C4-2B (cell line): ENCODE measurements around the gene UBASH3B.

ENCODE experiments used
- H3K27ac ChIP-seq: fragments of 450-650 bp; 2 replicates; pipeline ENCODE4 v1.5.1; 2017
- ZFX ChIP-seq: fragments of 450-650 bp; IDR thresholded peaks from 2 replicates; pipeline ENCODE4 v1.6.1; 2017
- TF ChIP-seq, protein P1 (sequence below): fragments of 450-650 bp; conservative IDR thresholded peaks from 2 replicates; pipeline ENCODE4 v1.5.1; 2017; ENCODE audit warnings: mild to moderate bottlenecking

UBASH3B gene

DNA sequence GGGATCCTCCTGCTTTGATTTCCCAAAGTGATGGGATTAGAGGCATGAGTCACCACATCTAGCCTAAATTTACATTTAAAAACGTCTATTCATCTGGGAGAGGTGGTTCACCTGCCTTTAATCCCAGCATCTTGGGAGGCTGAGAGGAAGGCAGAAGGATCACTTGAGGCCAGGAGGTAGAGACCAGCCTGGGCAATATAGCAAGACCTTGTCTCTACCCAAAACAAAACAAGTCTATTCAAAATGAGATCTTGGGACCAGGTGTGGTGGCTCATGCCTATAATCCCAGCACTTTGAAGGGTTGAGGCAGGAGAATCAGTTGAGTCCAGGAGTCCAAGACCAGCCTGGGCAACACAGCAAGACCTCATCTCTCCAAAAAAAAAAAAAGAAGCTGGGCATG lies 4.9 kb upstream of the UBASH3B start:
- TF ChIP-seq, protein P1, sequence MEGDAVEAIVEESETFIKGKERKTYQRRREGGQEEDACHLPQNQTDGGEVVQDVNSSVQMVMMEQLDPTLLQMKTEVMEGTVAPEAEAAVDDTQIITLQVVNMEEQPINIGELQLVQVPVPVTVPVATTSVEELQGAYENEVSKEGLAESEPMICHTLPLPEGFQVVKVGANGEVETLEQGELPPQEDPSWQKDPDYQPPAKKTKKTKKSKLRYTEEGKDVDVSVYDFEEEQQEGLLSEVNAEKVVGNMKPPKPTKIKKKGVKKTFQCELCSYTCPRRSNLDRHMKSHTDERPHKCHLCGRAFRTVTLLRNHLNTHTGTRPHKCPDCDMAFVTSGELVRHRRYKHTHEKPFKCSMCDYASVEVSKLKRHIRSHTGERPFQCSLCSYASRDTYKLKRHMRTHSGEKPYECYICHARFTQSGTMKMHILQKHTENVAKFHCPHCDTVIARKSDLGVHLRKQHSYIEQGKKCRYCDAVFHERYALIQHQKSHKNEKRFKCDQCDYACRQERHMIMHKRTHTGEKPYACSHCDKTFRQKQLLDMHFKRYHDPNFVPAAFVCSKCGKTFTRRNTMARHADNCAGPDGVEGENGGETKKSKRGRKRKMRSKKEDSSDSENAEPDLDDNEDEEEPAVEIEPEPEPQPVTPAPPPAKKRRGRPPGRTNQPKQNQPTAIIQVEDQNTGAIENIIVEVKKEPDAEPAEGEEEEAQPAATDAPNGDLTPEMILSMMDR = no peak
- TF ChIP-seq ZFX = no peak
- H3K27ac ChIP-seq = no peak overlapping the region

DNA sequence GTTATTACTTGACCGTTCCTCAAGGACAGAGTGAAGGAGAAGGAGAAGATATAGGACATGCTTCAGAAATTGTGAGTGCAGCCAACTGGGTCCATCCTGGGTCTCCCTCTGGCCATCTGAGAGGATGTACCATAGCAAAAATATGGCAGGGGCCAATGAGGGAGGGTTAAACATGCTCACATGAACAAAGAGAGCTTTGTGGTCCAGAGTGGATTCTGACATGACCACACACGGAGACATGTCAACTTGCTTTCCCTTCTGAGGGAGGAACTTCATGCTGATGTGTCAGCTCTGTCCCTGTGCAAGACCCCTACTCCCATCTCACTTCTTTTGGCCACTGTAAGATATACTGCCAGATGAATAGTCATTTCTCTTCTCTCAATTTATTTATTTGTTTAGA lies 3.0 kb upstream of the UBASH3B start:
- TF ChIP-seq, protein P1 = no peak
- no peak for TF ChIP-seq ZFX
- H3K27ac ChIP-seq = no peak overlapping the region

DNA sequence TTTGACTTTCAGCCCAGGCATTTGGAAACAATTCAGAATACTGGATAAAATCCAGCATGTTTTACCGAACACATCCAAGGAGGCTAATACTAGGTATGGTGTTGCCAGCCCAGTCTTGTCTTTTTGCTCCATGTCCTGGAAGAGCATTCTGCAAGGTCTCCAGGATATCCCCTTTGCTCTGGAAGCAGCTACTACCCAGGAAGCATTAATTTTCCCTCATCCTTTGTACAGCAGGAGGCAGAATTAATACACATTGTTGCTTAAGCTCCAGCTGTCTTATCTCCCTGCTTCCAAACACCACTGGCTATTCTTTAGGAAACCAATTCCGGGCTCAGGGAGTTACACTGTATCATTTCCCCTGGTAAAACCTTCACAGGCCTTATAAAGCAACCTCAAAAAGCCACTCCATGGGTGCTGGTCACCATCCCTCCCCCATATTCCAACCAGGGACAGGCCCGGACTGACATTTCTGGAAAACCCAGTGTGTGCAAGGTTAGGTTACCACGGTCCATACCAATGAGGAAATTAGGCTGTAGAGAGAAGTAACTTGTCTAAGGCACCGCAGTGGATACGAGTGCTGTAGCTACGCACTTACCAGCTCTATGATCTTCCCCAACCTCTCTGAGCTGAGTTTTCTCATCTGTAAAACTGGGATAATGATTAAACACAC lies 1.5 kb upstream of the UBASH3B start:
- H3K27ac ChIP-seq = no peak overlapping the region
- TF ChIP-seq ZFX = no peak
- TF ChIP-seq, protein P1 = no peak

DNA sequence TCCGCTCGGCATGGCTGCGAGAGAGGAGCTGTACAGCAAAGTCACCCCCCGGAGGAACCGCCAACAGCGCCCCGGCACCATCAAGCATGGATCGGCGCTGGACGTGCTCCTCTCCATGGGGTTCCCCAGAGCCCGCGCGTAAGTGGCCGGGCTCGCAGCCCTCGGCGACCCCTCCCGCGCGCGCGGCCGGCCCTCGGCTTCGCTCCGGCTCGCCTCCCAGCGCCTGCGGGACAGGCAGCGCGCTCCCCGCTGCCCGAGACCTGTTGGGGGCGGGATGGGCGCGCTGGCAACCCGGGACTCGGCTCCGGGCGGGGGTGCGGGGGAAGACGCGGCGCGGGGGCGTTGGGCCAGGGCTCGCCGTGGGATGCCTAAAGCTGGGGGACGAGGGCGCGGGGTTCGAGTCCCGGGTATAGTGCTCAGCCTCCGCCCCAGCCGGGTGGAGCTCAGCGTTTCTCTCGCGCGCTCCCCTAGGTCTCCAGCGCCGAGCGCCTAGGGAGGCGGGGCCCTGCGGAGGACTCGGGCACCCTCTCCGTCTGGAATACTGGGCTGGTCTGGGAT lies 630 bp downstream of the UBASH3B start:
- TF ChIP-seq, protein P1 = no peak; the same call in 1 of the 2 replicates
- no peak for TF ChIP-seq ZFX

DNA sequence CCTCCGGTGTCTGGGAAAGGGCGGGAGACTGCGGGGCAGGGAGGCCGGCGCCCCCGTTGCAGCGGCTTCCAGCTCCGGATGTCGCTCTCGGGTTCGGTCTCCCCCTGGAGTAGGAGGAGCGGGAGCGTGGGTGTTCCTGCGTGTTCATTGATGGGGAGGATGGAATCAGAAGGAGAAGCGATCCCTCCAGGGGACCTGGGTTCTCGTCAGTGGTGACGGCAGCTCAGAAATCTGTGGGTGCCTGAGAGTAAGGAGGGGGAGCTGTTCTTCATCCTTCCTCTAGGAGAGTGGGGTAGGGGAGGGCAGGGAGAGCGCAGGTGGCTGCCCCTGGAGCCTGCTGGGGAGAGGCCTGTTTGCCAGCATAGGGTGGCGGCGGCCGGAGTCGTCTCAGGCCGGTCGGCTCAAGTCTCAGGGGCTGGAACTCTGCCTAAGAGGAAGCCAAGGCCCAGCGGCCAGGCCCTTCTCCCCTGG lies 1.1 kb downstream of the UBASH3B start:
- no peak overlapping the region for H3K27ac ChIP-seq
- TF ChIP-seq ZFX = no peak
- TF ChIP-seq, protein P1 = no peak

More for the DNA sequence above, 630 bp downstream of the UBASH3B start:
- no peak overlapping the region; the same call in 1 of the 2 replicates for H3K27ac ChIP-seq

DNA sequence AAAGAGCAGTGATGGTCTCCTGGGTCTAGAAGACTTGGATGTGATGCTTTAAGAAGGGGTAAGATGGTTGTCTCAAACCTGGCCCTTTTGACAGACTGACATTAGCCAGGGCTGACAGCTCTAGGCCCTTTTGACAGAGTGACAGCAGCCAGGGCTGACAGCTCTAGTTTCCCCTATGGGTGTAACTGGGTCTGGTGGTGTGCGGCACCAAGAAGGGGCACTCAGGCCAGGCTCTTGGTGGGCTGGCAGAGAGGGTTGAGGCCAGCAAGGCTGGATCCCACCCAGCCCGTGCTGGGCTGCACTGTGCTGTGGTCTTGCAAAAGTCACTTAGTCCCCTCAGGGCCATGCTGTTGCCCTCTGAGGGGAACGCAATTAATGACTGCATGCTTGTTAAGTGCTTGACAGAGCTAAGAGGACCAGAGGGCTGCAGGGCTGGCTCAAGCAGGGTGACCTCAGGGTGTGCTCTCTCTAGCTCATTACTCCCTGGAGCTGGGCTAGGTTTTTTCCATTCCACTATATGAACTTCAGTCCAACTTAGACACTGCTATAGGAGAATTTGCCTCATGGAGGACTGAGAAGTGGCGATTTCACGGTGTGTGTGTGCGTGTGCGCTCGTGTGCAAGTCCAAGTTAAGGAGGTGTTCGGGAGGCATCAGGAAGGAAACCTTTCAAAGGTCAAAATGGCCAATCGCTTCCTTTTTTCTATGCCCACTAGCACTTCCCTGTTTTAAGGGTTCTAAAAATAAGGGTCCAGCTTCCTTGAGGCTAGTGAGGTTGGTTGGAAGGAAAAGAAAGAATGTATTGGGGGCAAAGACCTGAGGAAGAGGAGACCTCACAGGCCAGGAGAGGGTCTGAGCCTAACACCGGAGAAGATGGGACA lies 4.4 kb downstream of the UBASH3B start:
- no peak for TF ChIP-seq ZFX
- TF ChIP-seq, protein P1 = no peak
- no peak overlapping the region for H3K27ac ChIP-seq
